CD1c-positive myeloid dendritic cell (primary cell): ENCODE data around the gene TCP1.
"Not testable (repeated sequence)": the region's sequence is repeated elsewhere in the genome, so short reads cannot be mapped to it uniquely, and the experiment has no call there.

ENCODE experiments used
- DNase-seq: peaks from one replicate; pipeline ENCODE4 v3.0.0-alpha.2; 2016; ENCODE audit errors: extremely low spot score

TCP1 gene

DNA sequence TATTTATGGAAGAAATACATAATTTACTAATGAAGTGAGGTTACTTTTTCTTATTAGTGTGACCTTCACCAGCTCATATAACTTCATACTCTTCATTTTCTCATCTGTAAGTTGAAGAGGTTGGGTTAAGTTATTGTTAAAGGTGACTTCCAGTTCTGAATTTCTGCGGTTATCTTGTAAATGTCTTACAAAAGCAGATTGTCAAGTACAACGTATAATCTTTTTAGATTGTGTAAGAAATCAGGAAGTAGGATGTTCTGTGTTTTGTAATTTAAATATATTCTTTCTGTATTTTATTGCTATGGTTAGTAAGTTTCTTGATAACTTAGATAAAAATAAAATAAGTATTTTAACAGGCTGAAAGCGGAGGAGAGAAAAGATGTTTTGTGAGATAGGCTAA is 50.1 kb downstream of the TCP1 start:
- peak; percentile 35 for DNase-seq

DNA sequence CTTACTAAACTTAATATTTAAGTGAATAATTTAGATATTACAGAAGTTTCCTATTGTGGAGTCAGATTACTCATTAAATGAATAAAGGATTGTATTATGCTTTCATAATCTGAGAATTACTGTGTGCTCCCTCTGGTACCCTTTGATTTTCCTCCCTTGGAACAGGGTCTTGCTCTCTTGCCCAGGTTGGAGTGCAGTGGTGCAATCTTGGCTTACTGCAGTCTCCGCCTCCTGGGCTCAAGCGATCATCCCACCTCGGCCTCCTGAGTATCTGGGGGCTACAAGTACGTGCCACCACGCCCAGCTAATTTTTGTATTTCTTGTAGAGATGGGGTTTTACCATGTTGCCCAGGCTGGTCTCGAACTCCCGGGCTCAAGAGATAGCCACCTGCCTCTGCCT is 52.5 kb downstream of the TCP1 start:
- DNase-seq = no peak

DNA sequence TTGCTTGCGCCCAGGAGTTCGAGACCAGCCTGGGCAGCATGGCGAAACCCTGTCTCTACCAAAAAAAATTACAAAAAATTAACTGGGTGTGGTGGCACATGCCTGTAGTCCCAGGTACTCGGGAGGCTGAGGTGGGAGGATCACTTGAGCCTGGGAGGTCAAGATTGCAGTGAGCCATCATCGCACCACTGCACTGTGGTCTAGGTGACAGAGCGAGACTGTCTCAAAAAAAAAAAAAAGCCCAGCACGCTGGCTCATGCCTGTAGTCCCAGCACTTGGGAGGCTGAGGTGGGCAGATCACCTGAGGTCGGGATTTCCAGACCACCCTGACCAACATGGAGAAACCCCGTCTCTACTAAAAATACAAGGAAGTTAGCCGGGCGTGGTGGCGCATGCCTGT is 56.0 kb downstream of the TCP1 start:
- not testable (repeated sequence) for DNase-seq

GRCh38 chr6:159732550-159732949 is 56.9 kb downstream of the TCP1 start:
- not testable (repeated sequence) for DNase-seq

- DNase-seq = no peak
These were observed 59.1 kb downstream of the TCP1 start for GRCh38 chr6:159730332-159730676.

DNA sequence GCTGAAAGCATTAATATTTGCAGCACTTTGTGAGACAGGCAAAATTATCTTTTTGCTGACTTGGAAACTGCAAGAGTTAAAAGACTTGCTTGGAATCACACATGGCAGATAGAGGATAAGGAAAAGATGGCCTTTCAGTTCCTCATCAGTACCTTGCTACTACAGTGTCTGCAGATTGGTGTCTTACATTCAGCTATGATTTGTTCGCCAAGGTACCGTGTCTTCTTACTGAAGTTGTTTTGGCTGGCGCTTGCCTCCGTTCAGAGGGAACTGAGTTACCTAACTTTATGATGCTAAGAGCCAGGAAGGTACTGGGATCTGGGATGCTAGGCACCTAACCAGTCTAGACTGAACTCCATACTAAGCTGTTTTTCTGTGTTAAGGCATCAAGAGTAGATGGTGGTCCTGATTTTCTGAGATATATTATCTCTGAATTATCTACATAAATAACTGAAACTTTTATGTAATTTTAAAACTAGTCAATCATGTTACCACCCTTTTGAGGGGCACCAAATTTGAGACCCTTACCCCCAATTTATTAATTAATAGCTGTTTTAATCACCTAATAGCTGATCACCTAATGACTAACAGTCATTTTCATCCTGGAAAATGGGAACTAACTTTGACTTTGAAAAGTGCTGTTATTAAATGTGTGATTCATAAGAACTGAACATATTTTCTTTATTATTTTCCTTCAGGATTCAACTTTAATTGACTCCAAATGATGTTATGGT is 59.6 kb downstream of the TCP1 start:
- DNase-seq = peak; percentile 52

GRCh38 chr6:159728531-159728964 is 60.9 kb downstream of the TCP1 start:
- peak; percentile 19 for DNase-seq
